ENCODE data around the gene MAML3.

- no peak for TF ChIP-seq CTCF (IDR thresholded peaks at IDR 0.05; ENCODE audit: insufficient read depth, low read depth, low read length)
- no peak for TF ChIP-seq EZH2 (IDR thresholded peaks at IDR 0.05; ENCODE audit: insufficient read depth, low read length)
Observed at GRCh38 chr4:139762720-139763119, 391.3 kb downstream of the MAML3 start.

All from astrocyte (in vitro differentiated cells and primary cell).